Left lung (tissue), 14 donors: Measurements from ENCODE around the gene PHLDA2. TPM values are rescaled to one million over a fixed set of nuclear protein-coding genes. Genes with fewer than 3 reads are reported as not detected.
A peak's percentile ranks its signal among the peaks of the same experiment; 100 is the strongest.

ENCODE experiments used
- ATAC-seq: fragments of 200-7000 bp; cut with Tn5 transposase; one replicate; pipeline ENCODE4 v1.9.1; 2020; ENCODE audit warnings: moderate library complexity
- DNase-seq, 4 donors: peaks; one replicate each; pipeline ENCODE4 v3.0.0-alpha.2; 2013 to 2020
- H3K27ac ChIP-seq, 2 donors: fragments of 200-600 bp; sonication (generic) in 1 of 2; one replicate each; pipeline versions ENCODE4 v1.5.0 to v1.8.0; 2020 to 2021
- H3K27me3 ChIP-seq, 2 donors: fragments of 200-600 bp; sonication (generic) in 1 of 2; one replicate each; pipeline versions ENCODE4 v1.5.0 to v1.8.0; 2020 to 2021
- H3K36me3 ChIP-seq, 2 donors: fragments of 200-600 bp; sonication (generic) in 1 of 2; one replicate each; pipeline versions ENCODE4 v1.5.0 to v1.8.0; 2020 to 2021
- H3K4me1 ChIP-seq, 2 donors: fragments of 200-600 bp; one replicate each; pipeline ENCODE4 v1.8.0; 2021
- H3K4me3 ChIP-seq, 2 donors: fragments of 200-600 bp; sonication (generic) in 1 of 2; one replicate each; pipeline versions ENCODE4 v1.5.0 to v1.8.0; 2020 to 2021; ENCODE audit warnings: mild to moderate bottlenecking in 1 of 2
- H3K9me3 ChIP-seq, 2 donors: fragments of 200-600 bp; sonication (generic) in 1 of 2; one replicate each; pipeline versions ENCODE4 v1.5.0 to v1.8.0; 2020 to 2021
- intact Hi-C, 2 donors: fragments of 100-400 bp; cut with DNase I; formaldehyde crosslinking; loops; one replicate each; pipeline versions ENCODE4 v1.11.2 to v1.14.2; 2022
- long read RNA-seq, 12 donors: library from polyadenylated mRNA in 2 of 12; unstranded in 2 of 12; transcript quantifications; one replicate each; pipeline ENCODE4 v2.0.0 and lab custom pipeline, GENCODE V29; 2019 to 2026
- polyA plus RNA-seq, 6 donors: library from polyadenylated mRNA; unstranded; fragments of 120-200 nt; gene quantifications; one replicate each; pipeline ENCODE4 v1.2.1, GENCODE V29; 2013; ENCODE audit not compliant: insufficient read length in 6 of 6
- total RNA-seq, 2 donors: library from RNA; stranded (reverse); fragmentation: NEBNext Ultra II Directional; extraction: Animal tissue kit (Norgen Biotek cat#: 25700); gene quantifications; one replicate each; pipeline ENCODE4 v1.2.1, GENCODE V29; 2021
- TF ChIP-seq, protein P1 (sequence below), 2 donors: fragments of 200-600 bp; sonication (generic) in 1 of 2; IDR thresholded peaks; one replicate each; pipeline versions ENCODE4 v1.5.0 to v1.8.0; 2021; ENCODE audit warnings: antibody characterized with exemption in 2 of 2
- donor health status: DM: no; HTN: yes; CAD: no.
- donor health status: DM: no; HTN: no; CAD: no.

The PHLDA2 gene
- total RNA-seq (10 to 100 TPM; 28.3 to 50.0 TPM), polyA plus RNA-seq (1 to 10 TPM in 1 of 6 donors, under 1 TPM in 4, not detected in 1; 0.23 to 1.7 (median 0.69) TPM)
- long read RNA-seq, donor 1, partial matches to known transcripts, result 0 of 1 reads
- long read RNA-seq, donor 1, other reads (novel, unspliced or antisense), result 0 of 1 reads
- long read RNA-seq, donor 2, partial matches to known transcripts, result 0 of 1 reads
- long read RNA-seq, donor 2, other reads (novel, unspliced or antisense), result 0 of 1 reads
- long read RNA-seq, donor 3, partial matches to known transcripts, result 0 of 1 reads
- long read RNA-seq, donor 3, other reads (novel, unspliced or antisense), result 0 of 1 reads
- long read RNA-seq, donor 4, transcript PHLDA2-201 (2 exons, 955 nt), result major isoform, 148 of 149 reads
- long read RNA-seq, donor 4, partial matches to known transcripts, result 0 of 149 reads
- long read RNA-seq, donor 4, other reads (novel, unspliced or antisense), result 1 of 149 reads
- long read RNA-seq, donor 5, result 0 reads
- long read RNA-seq, donor 6, result 0 reads
- long read RNA-seq, donor 7, result 0 reads
- long read RNA-seq, donor 8, partial matches to known transcripts, result 0 of 2 reads
- long read RNA-seq, donor 8, other reads (novel, unspliced or antisense), result 0 of 2 reads
- long read RNA-seq, donor 9, result 0 reads
- long read RNA-seq, donor 10, transcript PHLDA2-201 (2 exons, 955 nt), result major isoform, 115 of 116 reads
- long read RNA-seq, donor 10, partial matches to known transcripts, result 0 of 116 reads
- long read RNA-seq, donor 10, other reads (novel, unspliced or antisense), result 1 of 116 reads
- long read RNA-seq, donor 11, partial matches to known transcripts, result 0 of 3 reads
- long read RNA-seq, donor 11, other reads (novel, unspliced or antisense), result 0 of 3 reads
- long read RNA-seq, donor 12, partial matches to known transcripts, result 0 of 2 reads
- long read RNA-seq, donor 12, other reads (novel, unspliced or antisense), result 0 of 2 reads

DNA sequence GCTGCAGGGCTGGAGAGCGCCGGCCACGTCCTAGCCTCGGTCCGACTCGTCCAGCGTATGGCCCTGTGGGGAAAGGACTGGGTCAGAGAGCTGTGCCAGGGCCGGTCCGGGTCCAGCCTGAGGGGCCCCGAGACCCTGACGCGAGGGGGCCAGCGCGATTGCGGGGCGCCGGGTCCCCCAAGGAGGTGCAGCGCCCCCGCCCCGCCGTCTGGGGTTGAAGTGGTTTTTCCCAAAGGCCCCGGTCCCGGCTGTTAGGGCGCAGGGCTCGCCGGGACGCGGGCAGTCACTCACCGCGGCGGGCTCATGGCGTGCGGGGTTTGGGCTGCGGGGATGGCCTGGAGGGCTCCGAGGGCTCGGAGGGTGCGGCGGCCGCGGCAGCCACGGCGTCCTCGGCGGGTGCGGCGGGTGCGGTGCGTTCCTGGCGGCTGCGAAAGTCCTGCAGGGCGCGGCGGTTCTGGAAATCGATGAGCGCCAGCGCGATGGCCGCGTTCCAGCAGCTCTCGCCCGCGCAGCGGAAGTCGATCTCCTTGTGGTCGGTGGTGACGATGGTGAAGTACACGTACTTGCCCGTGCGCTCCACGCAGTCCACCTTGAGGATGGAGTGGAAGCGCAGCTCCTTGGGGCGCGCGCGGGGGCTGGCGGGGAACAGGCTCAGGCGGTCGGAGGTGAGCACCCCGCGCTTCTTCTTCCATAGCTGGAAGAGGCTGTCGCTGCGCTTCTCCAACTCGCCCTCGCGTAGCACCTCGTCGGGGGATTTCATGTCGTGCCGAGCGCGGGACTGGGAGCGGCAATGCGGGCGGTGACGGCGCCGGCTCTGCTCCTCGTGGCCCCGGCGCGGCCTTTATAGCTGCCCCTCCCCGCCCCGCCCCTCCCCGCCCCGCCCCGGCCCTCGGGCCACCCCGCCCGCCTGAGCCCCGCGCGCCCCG lies at the start of gene PHLDA2:
Gene PHLDA2, minus strand, starts transcription at position 816 of the 926 bp plus-strand sequence. Its CDS starts 56 bp downstream, at position 760.
- peaks cover 0 to 47% of the 10 kb centered on the region in 2 donors for H3K27me3 ChIP-seq
- ATAC-seq, result peak; percentile 54
- peak within 1 kb of the TSS; percentile 46 to 54 for H3K4me3 ChIP-seq
- no peaks in the 10 kb centered on the region for H3K9me3 ChIP-seq
- intact Hi-C loops, result no loop called here
- DNase-seq, result peak; percentile 36 to 87 (median 60)
- TF ChIP-seq, protein P1, sequence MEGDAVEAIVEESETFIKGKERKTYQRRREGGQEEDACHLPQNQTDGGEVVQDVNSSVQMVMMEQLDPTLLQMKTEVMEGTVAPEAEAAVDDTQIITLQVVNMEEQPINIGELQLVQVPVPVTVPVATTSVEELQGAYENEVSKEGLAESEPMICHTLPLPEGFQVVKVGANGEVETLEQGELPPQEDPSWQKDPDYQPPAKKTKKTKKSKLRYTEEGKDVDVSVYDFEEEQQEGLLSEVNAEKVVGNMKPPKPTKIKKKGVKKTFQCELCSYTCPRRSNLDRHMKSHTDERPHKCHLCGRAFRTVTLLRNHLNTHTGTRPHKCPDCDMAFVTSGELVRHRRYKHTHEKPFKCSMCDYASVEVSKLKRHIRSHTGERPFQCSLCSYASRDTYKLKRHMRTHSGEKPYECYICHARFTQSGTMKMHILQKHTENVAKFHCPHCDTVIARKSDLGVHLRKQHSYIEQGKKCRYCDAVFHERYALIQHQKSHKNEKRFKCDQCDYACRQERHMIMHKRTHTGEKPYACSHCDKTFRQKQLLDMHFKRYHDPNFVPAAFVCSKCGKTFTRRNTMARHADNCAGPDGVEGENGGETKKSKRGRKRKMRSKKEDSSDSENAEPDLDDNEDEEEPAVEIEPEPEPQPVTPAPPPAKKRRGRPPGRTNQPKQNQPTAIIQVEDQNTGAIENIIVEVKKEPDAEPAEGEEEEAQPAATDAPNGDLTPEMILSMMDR (IDR thresholded peaks at IDR 0.05), result no peak
- H3K4me1 ChIP-seq, result peaks cover 0 to 64% of the 10 kb centered on the region in 2 donors
- peak within 1 kb of the TSS; percentile 82 to 90 for H3K27ac ChIP-seq
- no peaks in the 10 kb centered on the region for H3K36me3 ChIP-seq

DNA sequence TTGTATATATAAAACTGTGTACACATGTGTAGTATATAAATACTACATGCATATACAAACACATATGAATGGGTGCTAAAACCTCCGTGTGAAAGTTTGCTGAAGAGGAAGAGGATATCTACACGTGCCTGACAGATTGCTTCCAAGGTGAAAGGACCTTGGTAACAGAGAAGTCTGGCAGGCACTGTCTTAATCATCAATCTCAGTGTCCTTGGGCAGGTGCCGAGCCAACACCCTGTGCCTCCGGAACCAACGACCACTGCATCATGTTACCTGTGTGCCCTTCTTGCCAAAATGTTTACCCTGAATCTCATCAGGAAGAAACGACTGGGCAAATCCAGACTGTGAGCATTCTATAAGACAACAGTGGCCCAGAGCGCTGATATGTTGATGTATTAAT lies 47.9 kb upstream of the PHLDA2 start:
- no peak for ATAC-seq
- Histone ChIP-seq H3K4me1 (peaks cover 0 to 5% of the 10 kb centered on the region in 2 donors), H3K27ac (no peak overlapping the region), H3K27me3 (no peaks in the 10 kb centered on the region), H3K36me3 (peaks cover 0 to 76% of the 10 kb centered on the region in 2 donors), H3K4me3 (no peak overlapping the region), H3K9me3 (no peaks in the 10 kb centered on the region)
- TF ChIP-seq, protein P1 (IDR thresholded peaks at IDR 0.05), result no peak
- intact Hi-C loops, result no loop called here
- no peak for DNase-seq

GRCh38 chr11:2976294-2977063 lies 47.3 kb upstream of the PHLDA2 start:
- intact Hi-C loops, result no loop called here
- H3K27me3 ChIP-seq, result no peaks in the 10 kb centered on the region
- no peaks in the 10 kb centered on the region for H3K4me1 ChIP-seq
- no peaks in the 10 kb centered on the region for H3K9me3 ChIP-seq
- H3K4me3 ChIP-seq, result no peak overlapping the region
- H3K27ac ChIP-seq, result no peak overlapping the region
- DNase-seq (no peak), ATAC-seq (no peak)
- TF ChIP-seq, protein P1 (IDR thresholded peaks at IDR 0.05), result no peak
- H3K36me3 ChIP-seq, result peaks cover 0 to 82% of the 10 kb centered on the region in 2 donors

DNA sequence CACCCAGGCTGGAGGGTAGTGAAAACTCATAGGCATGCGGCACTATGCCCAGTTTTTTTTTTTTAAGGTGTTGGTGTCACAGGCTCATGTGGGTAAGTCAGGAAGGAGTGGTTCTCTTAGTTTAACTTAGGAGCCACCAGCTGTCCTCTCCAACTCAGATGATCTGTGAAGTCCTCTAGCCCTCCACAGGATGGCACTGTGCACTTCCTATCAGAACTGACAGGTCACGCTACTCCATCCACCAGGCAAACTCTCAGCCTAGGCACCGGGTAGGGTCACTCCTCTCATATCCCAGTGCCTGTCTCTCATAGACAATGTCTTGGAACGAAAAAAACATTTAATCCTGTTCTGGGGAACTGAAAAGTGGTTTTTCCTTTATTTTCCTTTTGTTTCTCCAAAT lies 46.4 kb upstream of the PHLDA2 start:
- Histone ChIP-seq H3K27me3 (no peaks in the 10 kb centered on the region), H3K27ac (no peak overlapping the region), H3K4me1 (no peaks in the 10 kb centered on the region), H3K9me3 (no peaks in the 10 kb centered on the region), H3K36me3 (peaks cover 0 to 91% of the 10 kb centered on the region in 2 donors), H3K4me3 (no peak overlapping the region)
- peak; percentile 65 for ATAC-seq
- DNase-seq, result no peak
- TF ChIP-seq, protein P1 (IDR thresholded peaks at IDR 0.05), result peak in 1 of 2 donors; percentile 23
- intact Hi-C loops, result no loop called here
